PC-3 (cell line): ENCODE measurements around the gene SERPINB5.

Experiments used
- CTCF ChIP-seq: fragments of 300-600 bp; sonication (generic); conservative IDR thresholded peaks from 2 replicates; pipeline ENCODE4 v1.5.1; 2017; ENCODE audit warnings: antibody characterized with exemption, low read depth, mild to moderate bottlenecking, low read length
- EZH2 ChIP-seq: fragments of 300-600 bp; sonication (generic); IDR thresholded peaks from one replicate; pipeline ENCODE4 v1.6.1; 2017; ENCODE audit warnings: antibody characterized with exemption, mild to moderate bottlenecking, low read length; ENCODE audit not compliant: unreplicated experiment
- EZH2phosphoT487 ChIP-seq: fragments of 300-600 bp; sonication (generic); IDR thresholded peaks from 2 replicates; pipeline ENCODE4 v1.6.1; 2018; ENCODE audit warnings: mild to moderate bottlenecking, antibody characterized with exemption, low read length, borderline replicate concordance

- TF ChIP-seq CTCF (no peak), EZH2 (no peak), EZH2phosphoT487 (no peak)
Measured at GRCh38 chr18:63477968-63478367, 1.2 kb downstream of the SERPINB5 start.
